Activated CD4-positive, alpha-beta T cell treated with anti-CD3 and anti-CD28 coated beads, Interleukin-2, amount 50 U/mL, for 24 hours (primary cell): ENCODE data around the gene MAB21L4.

Experiments used
- DNase-seq, 2 donors: peaks; one replicate each; pipeline ENCODE4 v3.0.0-alpha.2; 2020; ENCODE audit warnings: low read depth in 1 of 2, low spot score in 1 of 2

The MAB21L4 gene

GRCh38 chr2:240839152-240840143 lies 56.5 kb downstream of the MAB21L4 start:
- DNase-seq, result no peak

- DNase-seq, result no peak
Observed at GRCh38 chr2:240837621-240838020, 58.3 kb downstream of the MAB21L4 start.

GRCh38 chr2:240836781-240837467 lies 59.0 kb downstream of the MAB21L4 start:
- no peak for DNase-seq
